ENCODE measurements around the gene PRAMEF5.
"Not testable (repeated sequence)": the region's sequence is repeated elsewhere in the genome, so short reads cannot be mapped to it uniquely, and the experiment has no call there.

Gene PRAMEF5

DNA sequence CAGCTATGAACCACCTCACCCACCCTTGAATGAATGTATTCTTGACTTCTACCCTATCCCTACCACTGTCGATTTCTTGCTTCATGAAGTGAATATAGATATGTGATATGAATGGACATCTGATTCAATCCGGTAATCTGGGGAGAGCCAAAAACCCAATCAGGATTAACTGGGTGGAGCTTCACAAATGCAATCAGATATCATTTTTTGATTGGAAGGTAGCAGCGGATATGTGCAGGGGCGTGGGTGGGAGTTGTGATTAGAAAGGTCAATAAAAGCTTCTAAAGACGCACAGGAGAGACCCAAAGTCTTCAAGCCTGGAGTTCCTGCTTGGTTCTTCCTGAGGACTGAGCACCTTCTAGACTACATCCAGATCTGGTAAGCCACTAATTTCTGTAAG is at the start of gene PRAMEF5:
Gene PRAMEF5 (plus strand): TSS at position 301 of the 400 bp plus-strand sequence. CDS start 5,071 bp downstream, outside the sequence.
- DNase-seq, result not testable (repeated sequence)

- DNase-seq, result not testable (repeated sequence)
These were observed 45.3 kb upstream of the PRAMEF5 start for GRCh38 chr1:13208712-13209111.

DNA sequence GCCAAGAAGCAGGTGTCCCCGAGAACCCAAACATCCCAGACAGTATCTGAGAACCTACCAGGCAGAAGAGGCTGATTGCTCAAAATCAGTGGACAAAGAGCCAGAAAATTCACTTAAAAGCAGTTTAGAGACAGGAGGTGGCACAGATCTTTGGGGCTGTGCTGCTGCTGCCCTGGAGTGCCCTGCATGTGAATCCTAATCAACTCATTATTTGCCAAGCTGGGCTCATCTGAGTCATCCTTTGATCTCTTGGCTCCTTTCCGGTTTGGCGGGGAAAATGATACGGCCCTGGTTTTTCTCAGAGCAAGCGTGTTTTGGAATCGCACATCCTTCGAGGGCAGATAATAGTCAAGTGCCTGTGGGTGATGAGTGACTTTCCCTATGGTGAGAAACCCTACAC is 37.4 kb upstream of the PRAMEF5 start:
- DNase-seq, result not testable (repeated sequence)

DNA sequence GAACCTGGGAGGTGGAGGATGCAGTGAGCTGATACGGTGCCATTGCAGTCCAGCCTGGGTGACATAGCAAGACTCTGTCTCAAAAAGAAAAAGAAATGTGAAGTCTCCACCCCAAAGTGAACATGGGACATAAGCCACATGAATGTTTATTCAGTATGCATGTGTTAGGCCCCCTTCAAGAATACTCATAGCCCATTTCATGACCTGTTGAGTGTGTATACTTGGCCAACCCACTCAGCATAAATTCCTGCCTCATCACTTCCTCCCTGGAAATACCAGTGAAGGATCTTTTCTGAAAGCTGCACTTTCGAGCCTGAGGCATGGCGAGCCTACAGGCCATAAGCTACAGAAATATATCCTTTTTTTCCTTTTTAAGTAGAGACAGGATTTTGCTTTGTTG is 34.8 kb upstream of the PRAMEF5 start:
- DNase-seq, result not testable (repeated sequence)

GRCh38 chr1:13222788-13223187 is 31.2 kb upstream of the PRAMEF5 start:
- DNase-seq, result not testable (repeated sequence)

DNA sequence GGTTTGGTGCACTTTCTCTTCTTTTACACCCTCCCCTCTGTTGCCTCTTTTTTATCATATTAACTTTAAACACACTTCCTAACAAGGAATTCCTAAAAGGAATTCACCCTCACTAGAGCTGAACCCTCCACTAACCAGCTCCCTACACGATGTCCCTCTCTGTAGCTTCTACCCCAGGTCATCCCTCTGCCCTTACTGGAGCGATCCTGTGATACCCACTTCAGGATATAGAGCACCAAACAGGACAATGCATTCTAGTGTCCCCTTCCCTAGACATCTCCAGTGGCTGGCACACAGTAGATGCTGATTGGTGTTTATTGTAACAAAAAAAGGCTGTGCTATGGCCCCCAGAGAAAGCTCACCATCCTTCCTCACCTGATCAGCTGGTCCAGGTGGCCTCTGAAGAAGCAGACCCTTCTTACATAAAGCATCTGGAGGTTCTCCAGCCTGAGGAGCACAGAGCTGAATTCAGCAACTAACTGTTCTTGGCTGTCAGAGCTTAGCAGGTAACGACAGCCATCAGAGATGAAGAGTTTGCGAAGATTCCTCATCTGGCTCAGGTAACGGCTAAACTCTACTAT is 29.4 kb upstream of the PRAMEF5 start:
- no peak for DNase-seq

GRCh38 chr1:13225675-13226204 is 28.3 kb upstream of the PRAMEF5 start, which contains the start of gene PRAMEF18:
Gene PRAMEF18 (minus strand): TSS chr1:13226154. CDS start chr1:13226106, 48 bp downstream.
- DNase-seq, result not testable (repeated sequence)

GRCh38 chr1:13227271-13228055 is 26.5 kb upstream of the PRAMEF5 start:
- DNase-seq, result not testable (repeated sequence)

DNA sequence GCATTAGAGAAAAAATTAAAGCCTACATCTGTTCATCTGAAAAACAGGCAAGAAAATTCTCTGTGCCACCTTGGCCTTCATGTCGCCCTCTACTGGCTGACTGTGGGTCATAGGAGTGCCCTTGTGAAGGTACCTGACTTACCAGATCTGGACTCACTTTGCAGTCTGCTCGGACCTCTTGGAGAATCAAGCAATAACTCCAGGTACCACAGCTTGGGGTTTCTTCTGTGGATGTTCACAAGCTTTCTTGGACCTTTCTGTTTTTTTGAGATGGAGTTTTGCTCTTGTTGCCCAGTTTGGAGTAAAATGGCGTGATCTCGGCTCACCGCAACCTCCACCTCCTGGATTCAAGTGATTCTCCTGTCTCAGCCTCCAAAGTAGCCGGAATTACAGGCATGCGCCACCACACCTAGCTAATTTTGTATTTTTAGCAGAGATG is 25.6 kb upstream of the PRAMEF5 start:
- no peak for DNase-seq

DNA sequence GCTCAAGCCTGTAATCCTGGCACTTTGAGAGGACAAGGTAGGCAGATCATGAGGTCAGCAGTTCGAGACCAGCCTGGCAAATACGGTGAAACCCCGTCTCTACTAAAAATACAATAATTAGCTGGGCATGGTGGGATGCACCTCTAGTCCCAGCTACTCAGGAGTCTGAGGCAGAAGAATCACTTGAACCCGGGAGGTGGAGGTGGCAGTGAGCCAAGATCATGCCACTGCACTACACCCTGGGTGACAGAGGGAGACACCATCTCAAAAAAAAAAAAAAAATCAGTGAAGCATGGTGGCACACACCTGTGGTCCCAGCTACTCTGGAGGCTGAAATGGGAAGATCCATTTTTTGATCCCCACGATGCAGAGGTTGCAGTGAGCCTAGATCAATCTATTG is 23.9 kb upstream of the PRAMEF5 start:
- not testable (repeated sequence) for DNase-seq

DNA sequence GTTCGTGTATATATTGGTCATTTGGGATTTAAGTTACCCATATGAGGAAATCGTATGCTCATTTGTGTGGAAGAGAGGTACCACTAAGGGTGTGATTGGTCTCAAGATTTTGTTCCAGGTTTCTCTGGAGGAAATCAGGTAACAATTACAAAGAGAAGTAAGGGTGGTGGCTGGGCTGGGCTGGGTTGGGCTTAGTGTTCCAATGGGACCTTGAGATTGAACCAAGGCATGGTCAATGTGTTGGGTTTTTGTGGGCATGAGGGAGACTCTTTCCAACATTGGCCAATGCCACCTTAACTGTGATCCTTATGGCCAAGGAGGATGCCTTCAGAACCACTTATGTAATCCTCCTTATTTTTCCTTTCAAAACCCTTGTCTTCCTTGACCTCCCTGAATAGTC is 23.4 kb upstream of the PRAMEF5 start:
- not testable (repeated sequence) for DNase-seq

GRCh38 chr1:13231061-13231750 is 22.8 kb upstream of the PRAMEF5 start:
- DNase-seq, result not testable (repeated sequence)

GRCh38 chr1:13232056-13232455 is 21.9 kb upstream of the PRAMEF5 start:
- not testable (repeated sequence) for DNase-seq

- DNase-seq, result not testable (repeated sequence)
These were observed 19.9 kb upstream of the PRAMEF5 start for GRCh38 chr1:13234057-13234456.

GRCh38 chr1:13237572-13237971 is 16.4 kb upstream of the PRAMEF5 start:
- DNase-seq, result not testable (repeated sequence)

DNA sequence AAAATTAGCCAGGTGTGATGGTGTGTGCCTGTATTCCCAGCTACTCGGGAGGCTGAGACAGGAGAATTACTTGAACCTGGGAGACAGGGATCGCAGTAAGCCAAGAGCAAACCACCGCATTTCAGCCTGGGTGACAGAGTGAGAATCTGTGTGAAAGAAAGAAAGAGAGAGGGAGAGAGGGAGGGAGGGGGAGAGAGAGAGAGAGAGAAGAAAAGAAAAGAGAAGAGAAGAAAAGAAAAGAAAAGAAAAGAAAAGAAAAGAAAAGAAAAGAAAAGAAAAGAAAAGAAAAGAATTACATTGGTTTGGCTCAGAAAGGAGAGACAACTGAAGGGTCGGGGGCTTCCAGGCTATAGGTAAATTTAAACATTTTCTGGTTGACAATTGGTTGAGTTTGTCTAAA is 14.4 kb upstream of the PRAMEF5 start:
- DNase-seq, result not testable (repeated sequence)

DNA sequence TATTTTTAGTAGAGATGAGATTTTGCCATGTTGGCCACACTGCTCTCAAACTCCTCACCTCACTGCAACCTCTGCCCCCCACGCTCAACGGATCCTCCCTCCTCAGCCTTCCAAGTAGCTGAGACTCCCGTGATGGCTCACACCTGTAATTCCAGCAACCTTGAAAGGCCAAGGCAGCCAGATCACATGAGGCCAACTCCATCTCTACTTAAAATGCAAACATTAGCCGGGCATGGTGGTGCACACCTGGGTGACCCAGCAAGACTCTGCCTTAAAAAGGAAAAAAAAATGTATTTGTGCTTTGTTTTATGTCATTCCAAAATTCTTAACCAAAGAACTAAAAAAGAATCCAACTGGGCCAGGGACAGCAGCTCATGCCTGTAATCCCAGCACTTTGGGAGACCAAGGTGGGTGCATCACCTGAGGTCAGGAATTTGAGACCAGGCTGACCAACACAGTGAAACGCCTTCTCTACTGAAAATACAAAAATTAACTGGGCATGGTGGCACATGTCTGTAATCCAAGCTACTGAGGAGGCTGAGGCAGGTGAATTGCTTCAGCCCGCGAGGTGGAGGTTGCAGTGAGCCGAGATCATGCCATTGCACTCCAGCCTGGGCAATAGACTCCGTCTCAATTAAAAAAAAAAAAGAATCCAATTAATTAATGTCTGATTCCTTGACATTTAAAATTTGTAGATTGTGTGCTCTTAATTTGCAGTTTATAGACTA is 10.3 kb upstream of the PRAMEF5 start:
- DNase-seq, result not testable (repeated sequence)

DNA sequence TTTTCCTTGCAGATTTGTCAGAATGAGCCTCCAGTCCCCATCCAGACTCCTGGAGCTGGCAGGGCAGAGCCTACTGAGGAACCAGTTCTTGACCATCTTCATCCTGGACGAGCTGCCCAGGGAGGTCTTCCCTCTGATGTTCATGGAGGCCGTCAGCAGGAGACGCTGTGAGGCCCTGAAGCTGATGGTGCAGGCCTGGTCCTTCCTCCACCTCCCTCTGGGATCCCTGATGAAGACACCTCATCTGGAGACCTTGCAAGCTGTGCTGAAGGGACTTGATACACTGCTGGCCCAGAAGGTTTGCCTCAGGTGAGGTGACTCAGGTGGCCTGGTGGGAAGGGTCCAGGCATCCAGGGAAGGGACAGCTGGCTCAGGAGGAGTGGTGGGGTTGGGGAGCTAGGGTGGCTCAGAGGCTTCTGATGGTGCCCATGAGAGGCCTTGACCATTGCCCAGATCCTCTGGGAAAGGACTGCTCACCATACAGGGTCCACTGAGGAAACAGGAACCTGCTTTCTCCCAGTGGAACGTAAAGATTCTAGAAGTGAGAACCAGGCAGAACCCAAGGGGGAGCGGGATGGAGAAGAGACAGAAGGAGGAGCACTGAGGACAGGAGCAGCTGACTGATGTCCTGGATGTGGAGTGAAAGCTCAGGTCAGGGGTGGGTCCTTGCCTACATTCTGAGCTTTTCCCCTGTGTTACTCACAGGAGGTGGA is 8.0 kb upstream of the PRAMEF5 start:
- not testable (repeated sequence) for DNase-seq

GRCh38 chr1:13246554-13246871 is 7.5 kb upstream of the PRAMEF5 start:
- DNase-seq, result not testable (repeated sequence)

GRCh38 chr1:13247122-13247521 is 6.9 kb upstream of the PRAMEF5 start:
- not testable (repeated sequence) for DNase-seq

DNA sequence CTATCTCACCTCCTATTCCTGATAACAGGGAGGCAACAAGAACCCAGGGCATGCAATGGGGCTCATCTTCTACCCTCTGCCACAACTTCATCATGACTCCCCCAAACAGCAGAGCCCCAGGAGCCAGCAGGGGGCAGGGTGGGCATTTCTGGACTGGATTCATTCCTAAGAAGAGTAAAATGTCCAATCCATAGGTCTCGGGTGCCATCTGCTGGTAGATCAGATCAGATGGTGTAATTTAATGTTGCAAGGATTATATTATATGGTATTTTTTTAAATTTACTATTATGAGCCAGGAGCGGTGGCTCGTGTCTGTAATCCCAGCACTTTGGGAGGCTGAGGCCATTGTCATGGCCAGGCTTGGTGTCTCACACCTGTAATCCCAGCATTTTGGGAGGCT is 11.1 kb downstream of the PRAMEF5 start:
- DNase-seq, result not testable (repeated sequence)

GRCh38 chr1:13277016-13277415 is 23.0 kb downstream of the PRAMEF5 start:
- not testable (repeated sequence) for DNase-seq

Measured in cortex of kidney (tissue), 1 donor.